ENCODE measurements around the gene CDKAL1.

GRCh38 chr6:20931093-20931492 is 396.8 kb downstream of the CDKAL1 start:
- TF ChIP-seq POLR2AphosphoS5 (IDR thresholded peaks at IDR 0.05; ENCODE audit: insufficient read depth, low read depth, low read length) (no peak), CTCF (IDR thresholded peaks at IDR 0.05; ENCODE audit: extremely low read depth in 1 of 2, insufficient read depth in 1 of 2, low read depth in 1 of 2, low read length in 2 of 2) (no peak), POLR2A (IDR thresholded peaks at IDR 0.05; ENCODE audit: low read depth, low read length) (no peak), EZH2 (IDR thresholded peaks at IDR 0.05; ENCODE audit: borderline replicate concordance, low read depth, low read length, severe bottlenecking) (no peak), MAX (IDR thresholded peaks at IDR 0.05; ENCODE audit: insufficient read depth, insufficient read length) (no peak), JUN (IDR thresholded peaks at IDR 0.05; ENCODE audit: borderline replicate concordance, insufficient read depth, insufficient read length, low read depth) (no peak)
